K562 (cell line): ENCODE measurements around the gene PSD2. TPM values are rescaled to one million over a fixed set of nuclear protein-coding genes. Genes with fewer than 3 reads are reported as not detected.
A peak's percentile ranks its signal among the peaks of the same experiment; 100 is the strongest.

Experiments used
- CLOCK ChIP-seq: fragments of 250-450 bp; sonication (Bioruptor Pico); IDR thresholded peaks from 2 replicates; pipeline ENCODE4 v1.4.0; 2020; ENCODE audit warnings: mild to moderate bottlenecking, moderate library complexity, borderline replicate concordance
- DEAF1 ChIP-seq: fragments of 450-650 bp; formaldehyde crosslinking; IDR thresholded peaks from 2 replicates; pipeline ENCODE4 v1.4.0; 2020; ENCODE audit warnings: mild to moderate bottlenecking, moderate library complexity
- ILK ChIP-seq: fragments of 450-650 bp; IDR thresholded peaks from 2 replicates; pipeline ENCODE4 v1.6.1; 2016; ENCODE audit warnings: missing genetic modification characterization, low read depth, mild to moderate bottlenecking, missing compliant biosample characterization, moderate library complexity, borderline replicate concordance
- MXD1 ChIP-seq: fragments of 250-450 bp; sonication (Bioruptor Pico); IDR thresholded peaks from 2 replicates; pipeline ENCODE4 v1.8.0; 2021; ENCODE audit warnings: borderline replicate concordance, mild to moderate bottlenecking, moderate library complexity; ENCODE audit not compliant: poor library complexity, severe bottlenecking
- NONO ChIP-seq, 2 experiments: fragments of 200-400 bp in 1 of 2; fragments of 450-650 bp in 1 of 2; formaldehyde crosslinking in 1 of 2; IDR thresholded peaks; 2 replicates each; pipeline ENCODE4 v1.6.1; 2017; ENCODE audit warnings: low read depth in 2 of 2, mild to moderate bottlenecking in 2 of 2, moderate library complexity in 2 of 2, low read length in 1 of 2
- SMARCA5 ChIP-seq: fragments of 450-650 bp; IDR thresholded peaks from 2 replicates; pipeline ENCODE4 v1.6.1; 2016
- TCFL5 ChIP-seq: fragments of 250-450 bp; sonication (Bioruptor Pico); conservative IDR thresholded peaks from 2 replicates; pipeline ENCODE4 v1.6.1; 2021; ENCODE audit warnings: mild to moderate bottlenecking, moderate library complexity, matching md5 sums
- TEAD2 ChIP-seq: fragments of 450-650 bp; IDR thresholded peaks from 2 replicates; pipeline ENCODE4 v1.6.1; 2016; ENCODE audit warnings: missing genetic modification characterization, control low read depth, missing compliant biosample characterization
- TFAM ChIP-seq: fragments of 250-450 bp; sonication (Bioruptor Pico); conservative IDR thresholded peaks from 2 replicates; pipeline ENCODE4 v1.5.0; 2021; ENCODE audit warnings: mild to moderate bottlenecking, moderate library complexity
- USF2 ChIP-seq: sonication (generic); formaldehyde crosslinking; IDR thresholded peaks from 2 replicates; pipeline ENCODE4 v1.5.0; 2020; ENCODE audit warnings: missing genetic modification reagents
- ZBTB17 ChIP-seq: fragments of 450-650 bp; formaldehyde crosslinking; IDR thresholded peaks from 2 replicates; pipeline ENCODE4 v1.4.0; 2020; ENCODE audit warnings: mild to moderate bottlenecking
- ZNF165 ChIP-seq: fragments of 250-450 bp; sonication (Bioruptor Pico); IDR thresholded peaks from 2 replicates; pipeline ENCODE4 v1.4.0; 2020; ENCODE audit warnings: borderline replicate concordance
- polyA plus RNA-seq, 8 experiments: library from polyadenylated mRNA; depleted of rRNA in 4 of 8; stranded (reverse) in 5 of 8; unstranded in 3 of 8; fragments of >200 nt; fragmentation: Nextera tagmentation in 2 of 8; fragmentation: Illumina TruSeq in 1 of 8; extraction: Ambion mirVana in 2 of 8; extraction: Trizol in 1 of 8; gene quantifications; 2 replicates each; pipeline versions ENCODE4 v1.2.1 to v1.2.3, GENCODE V29; 2011 to 2014; ENCODE audit warnings: inconsistent platforms in 1 of 8, missing spikeins in 1 of 8
- total RNA-seq, 7 experiments: library from RNA; depleted of rRNA in 6 of 7; stranded (reverse); fragments of >200 nt in 6 of 7; fragmentation: Illumina TruSeq in 2 of 7; extraction: Trizol in 2 of 7; gene quantifications; 2 replicates each; pipeline versions ENCODE4 v1.2.1 to v1.2.3, GENCODE V29; 2011 to 2021; ENCODE audit warnings: low replicate concordance in 1 of 7
- TF ChIP-seq, protein P1 (sequence below): IDR thresholded peaks from 2 replicates; pipeline ENCODE4 v1.6.1; 2012; ENCODE audit warnings: low read depth, low read length, improper control_type of control experiment, borderline replicate concordance
- TF ChIP-seq, protein P2 (sequence below): sonication (generic); formaldehyde crosslinking; IDR thresholded peaks from 2 replicates; pipeline ENCODE4 v1.8.0; 2022; ENCODE audit warnings: missing genetic modification reagents, mild to moderate bottlenecking, borderline replicate concordance

PSD2 gene
- total and polyA plus RNA-seq, 9 of the 15 experiments (the other 6 are each of a cell fraction or from before 2014, with no cell fraction given): 0.01 to 0.09 (median 0.04) TPM; not detected in 4

DNA sequence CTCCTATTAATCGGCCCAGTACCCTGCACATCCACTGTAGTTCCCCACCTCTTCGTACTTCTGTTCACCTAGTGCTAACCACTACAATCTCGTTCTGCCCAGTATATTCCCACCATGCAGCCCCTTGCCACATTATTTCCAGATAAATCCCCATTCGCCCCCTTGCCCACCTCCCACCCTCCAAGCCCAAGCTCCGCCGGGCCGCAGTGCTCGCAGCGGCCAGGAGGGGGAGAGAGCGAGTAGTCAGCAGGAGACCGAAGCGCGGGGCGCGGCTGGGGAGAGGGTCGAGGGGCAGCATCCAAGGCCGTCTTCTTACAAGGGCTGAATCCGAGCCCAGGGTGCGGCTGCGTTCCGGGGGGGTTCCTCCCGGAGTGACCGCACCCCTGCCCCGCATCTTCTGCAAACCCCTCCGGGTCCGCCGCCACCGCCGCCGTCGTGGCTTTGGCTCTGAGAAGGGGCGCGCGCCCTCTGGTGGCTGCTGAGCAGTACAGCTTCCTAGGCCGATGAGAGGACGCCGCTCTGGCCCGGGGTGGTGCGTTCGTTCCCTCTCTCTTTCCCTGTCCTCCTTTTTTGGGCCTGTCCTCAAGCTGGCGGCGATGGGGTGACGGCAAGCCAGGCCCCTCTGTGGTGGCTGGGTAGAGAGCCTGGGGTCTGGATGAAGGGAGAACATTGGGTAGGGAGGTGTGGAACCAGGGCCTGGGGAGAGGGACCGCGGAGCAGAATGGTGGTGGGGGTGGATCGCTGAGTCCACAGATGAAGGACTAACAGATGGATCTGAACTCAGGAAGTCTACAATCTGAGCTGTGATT is 30.0 kb upstream of the PSD2 start (continued):
- TF ChIP-seq CLOCK (CRISPR knock-in tag) (no peak), TCFL5 (CRISPR knock-in tag) (no peak), NONO (IDR thresholded peaks at IDR 0.05; ENCODE audit: low read depth in 2 of 2, low read length in 1 of 2) (0 out of 4 replicates have a peak, but pooled peaks of 1 of the 2 experiments have one; percentile 64), DEAF1 (CRISPR knock-in tag) (peak; percentile 94), USF2 (CRISPR knock-in tag) (no peak), ZNF165 (CRISPR knock-in tag) (no peak), TEAD2 (tag) (no peak), SMARCA5 (peak; percentile 72; the same call in 1 of the 2 replicates), TFAM (CRISPR knock-in tag) (no peak), MXD1 (CRISPR knock-in tag) (no peak), ILK (no peak), ZBTB17 (peak; percentile 84; the same call in 1 of the 2 replicates)
- TF ChIP-seq, protein P1, sequence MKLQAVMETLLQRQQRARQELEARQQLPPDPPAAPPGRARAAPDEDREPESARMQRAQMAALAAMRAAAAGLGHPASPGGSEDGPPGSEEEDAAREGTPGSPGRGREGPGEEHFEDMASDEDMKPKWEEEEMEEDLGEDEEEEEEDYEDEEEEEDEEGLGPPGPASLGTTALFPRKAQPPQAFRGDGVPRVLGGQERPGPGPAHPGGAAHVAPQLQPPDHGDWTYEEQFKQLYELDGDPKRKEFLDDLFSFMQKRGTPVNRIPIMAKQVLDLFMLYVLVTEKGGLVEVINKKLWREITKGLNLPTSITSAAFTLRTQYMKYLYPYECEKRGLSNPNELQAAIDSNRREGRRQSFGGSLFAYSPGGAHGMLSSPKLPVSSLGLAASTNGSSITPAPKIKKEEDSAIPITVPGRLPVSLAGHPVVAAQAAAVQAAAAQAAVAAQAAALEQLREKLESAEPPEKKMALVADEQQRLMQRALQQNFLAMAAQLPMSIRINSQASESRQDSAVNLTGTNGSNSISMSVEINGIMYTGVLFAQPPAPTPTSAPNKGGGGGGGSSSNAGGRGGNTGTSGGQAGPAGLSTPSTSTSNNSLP: no peak
- TF ChIP-seq, protein P2, sequence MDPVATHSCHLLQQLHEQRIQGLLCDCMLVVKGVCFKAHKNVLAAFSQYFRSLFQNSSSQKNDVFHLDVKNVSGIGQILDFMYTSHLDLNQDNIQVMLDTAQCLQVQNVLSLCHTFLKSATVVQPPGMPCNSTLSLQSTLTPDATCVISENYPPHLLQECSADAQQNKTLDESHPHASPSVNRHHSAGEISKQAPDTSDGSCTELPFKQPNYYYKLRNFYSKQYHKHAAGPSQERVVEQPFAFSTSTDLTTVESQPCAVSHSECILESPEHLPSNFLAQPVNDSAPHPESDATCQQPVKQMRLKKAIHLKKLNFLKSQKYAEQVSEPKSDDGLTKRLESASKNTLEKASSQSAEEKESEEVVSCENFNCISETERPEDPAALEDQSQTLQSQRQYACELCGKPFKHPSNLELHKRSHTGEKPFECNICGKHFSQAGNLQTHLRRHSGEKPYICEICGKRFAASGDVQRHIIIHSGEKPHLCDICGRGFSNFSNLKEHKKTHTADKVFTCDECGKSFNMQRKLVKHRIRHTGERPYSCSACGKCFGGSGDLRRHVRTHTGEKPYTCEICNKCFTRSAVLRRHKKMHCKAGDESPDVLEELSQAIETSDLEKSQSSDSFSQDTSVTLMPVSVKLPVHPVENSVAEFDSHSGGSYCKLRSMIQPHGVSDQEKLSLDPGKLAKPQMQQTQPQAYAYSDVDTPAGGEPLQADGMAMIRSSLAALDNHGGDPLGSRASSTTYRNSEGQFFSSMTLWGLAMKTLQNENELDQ (CRISPR knock-in tag): no peak
